Measurements from ENCODE around the gene NDST1. TPM values are rescaled to one million over a fixed set of nuclear protein-coding genes. Genes with fewer than 3 reads are reported as not detected.

The NDST1 gene
- polyA plus RNA-seq, 1 experiment: 52.2 TPM

DNA sequence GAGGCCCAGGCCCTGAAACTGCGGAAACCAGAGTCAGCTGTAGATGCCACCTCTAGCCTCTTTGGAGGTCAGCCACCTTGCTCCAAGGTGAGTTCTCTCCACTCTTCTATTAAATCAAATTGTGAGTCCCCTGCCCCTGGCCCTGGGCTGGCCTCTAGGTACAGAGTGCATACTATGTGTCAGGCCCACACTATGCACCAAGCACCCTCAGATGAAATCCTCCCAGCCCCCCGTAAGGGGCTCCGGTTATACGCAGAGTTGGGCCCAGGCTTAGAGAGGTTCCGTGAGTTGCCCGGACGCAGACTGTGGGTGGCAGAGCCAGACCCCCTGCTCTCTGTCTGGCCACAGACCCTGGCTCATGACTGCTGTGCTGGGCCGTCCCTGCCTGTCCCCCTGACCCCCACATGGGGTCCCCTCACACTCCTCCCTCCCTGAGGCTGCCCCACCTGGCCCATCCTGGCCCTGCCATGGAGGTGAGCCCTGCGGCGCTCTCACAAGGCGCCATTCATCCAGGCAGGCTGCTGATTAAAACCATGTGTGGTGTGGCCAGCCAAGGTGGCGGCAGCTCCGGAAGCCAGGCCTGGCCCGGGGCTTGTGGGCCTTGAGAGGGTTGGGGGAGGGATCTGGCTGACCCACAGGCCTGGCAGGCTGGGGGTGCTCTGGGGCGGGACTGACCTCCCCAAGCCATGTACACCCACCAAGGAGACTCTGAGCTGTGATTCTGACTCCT, 67.1 kb downstream of the NDST1 start:
- no peak for DNase-seq (ENCODE audit: low read depth, low spot score)
- ChIA-PET CTCF (interaction anchor here (0.7 to 1.6 kb wide), 4 partner anchors 8 to 33 kb away, joined by 3 to 5 read pairs (median 4); no protein-coding TSS in a partner anchor), POLR2A (no interaction called here)
- Histone ChIP-seq H3K9me3 (ENCODE audit: control insufficient read depth, insufficient read depth, low read length) (no peaks in the 10 kb centered on the region), H3K27ac (ENCODE audit: low read depth, low read length) (no peak overlapping the region), H3K4me3 (ENCODE audit: low read depth, low read length) (no peak overlapping the region), H3K27me3 (ENCODE audit: control insufficient read depth, insufficient read depth, low read length) (peaks cover 4% of the 10 kb centered on the region)
- TF ChIP-seq, protein P1, sequence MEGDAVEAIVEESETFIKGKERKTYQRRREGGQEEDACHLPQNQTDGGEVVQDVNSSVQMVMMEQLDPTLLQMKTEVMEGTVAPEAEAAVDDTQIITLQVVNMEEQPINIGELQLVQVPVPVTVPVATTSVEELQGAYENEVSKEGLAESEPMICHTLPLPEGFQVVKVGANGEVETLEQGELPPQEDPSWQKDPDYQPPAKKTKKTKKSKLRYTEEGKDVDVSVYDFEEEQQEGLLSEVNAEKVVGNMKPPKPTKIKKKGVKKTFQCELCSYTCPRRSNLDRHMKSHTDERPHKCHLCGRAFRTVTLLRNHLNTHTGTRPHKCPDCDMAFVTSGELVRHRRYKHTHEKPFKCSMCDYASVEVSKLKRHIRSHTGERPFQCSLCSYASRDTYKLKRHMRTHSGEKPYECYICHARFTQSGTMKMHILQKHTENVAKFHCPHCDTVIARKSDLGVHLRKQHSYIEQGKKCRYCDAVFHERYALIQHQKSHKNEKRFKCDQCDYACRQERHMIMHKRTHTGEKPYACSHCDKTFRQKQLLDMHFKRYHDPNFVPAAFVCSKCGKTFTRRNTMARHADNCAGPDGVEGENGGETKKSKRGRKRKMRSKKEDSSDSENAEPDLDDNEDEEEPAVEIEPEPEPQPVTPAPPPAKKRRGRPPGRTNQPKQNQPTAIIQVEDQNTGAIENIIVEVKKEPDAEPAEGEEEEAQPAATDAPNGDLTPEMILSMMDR (IDR thresholded peaks at IDR 0.05; ENCODE audit: low read depth, low read length): no peak

DNA sequence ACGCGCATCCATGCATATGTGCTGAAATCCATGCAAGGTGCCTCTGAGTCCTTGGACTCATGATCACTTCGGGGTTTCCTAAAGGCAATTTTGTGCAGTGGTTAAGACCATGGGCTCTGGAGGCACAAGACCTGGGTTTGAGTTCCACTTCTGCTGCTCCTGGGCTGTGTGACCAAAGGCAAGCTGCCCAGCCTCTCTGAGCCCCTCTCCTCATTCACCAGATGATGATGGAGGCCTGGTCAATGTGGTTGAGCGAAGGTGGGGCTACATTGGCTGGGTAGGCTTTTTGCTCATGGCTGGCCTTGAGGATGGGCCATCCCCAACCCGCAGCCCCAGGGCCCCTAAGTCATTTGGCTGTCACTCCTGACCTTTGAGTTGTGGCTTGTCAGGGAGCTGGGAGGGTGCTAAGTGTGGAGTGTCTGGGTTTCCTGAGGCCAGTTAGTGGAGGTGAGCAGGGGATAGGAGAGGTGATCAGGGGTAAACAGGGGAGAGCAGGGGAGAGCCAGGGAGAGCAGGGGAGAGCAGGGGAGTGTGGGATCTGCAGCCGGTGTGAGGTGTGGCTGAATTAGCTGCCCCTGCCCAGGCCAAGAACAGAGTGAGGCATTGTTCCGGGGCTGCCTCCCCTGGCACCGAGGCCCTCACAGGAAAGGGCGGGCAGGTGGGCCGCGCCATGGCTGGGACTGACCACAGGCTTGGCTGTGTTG, 68.0 kb downstream of the NDST1 start:
- TF ChIP-seq, protein P1 (IDR thresholded peaks at IDR 0.05; ENCODE audit: low read depth, low read length): no peak
- CTCF ChIA-PET: interaction anchor here (1.1 kb wide), 1 partner anchor 12 kb away, joined by 3 read pairs; no protein-coding TSS in a partner anchor
- POLR2A ChIA-PET: no interaction called here

GRCh38 chr5:150576449-150576949, 68.6 kb downstream of the NDST1 start:
- ChIA-PET POLR2A (no interaction called here), CTCF (interaction anchor here (1.1 kb wide), 1 partner anchor 11 kb away, joined by 3 read pairs; no protein-coding TSS in a partner anchor)
- Histone ChIP-seq H3K9me3 (ENCODE audit: control insufficient read depth, insufficient read depth, low read length) (no peaks in the 10 kb centered on the region), H3K27me3 (ENCODE audit: control insufficient read depth, insufficient read depth, low read length) (peaks cover 7% of the 10 kb centered on the region), H3K27ac (ENCODE audit: low read depth, low read length) (no peak overlapping the region), H3K4me3 (ENCODE audit: low read depth, low read length) (no peak overlapping the region)
- TF ChIP-seq, protein P1 (IDR thresholded peaks at IDR 0.05; ENCODE audit: low read depth, low read length): no peak
- DNase-seq (ENCODE audit: low read depth, low spot score): no peak

More for the DNA sequence above, 68.0 kb downstream of the NDST1 start:
- Histone ChIP-seq H3K27ac (ENCODE audit: low read depth, low read length) (no peak overlapping the region), H3K9me3 (ENCODE audit: control insufficient read depth, insufficient read depth, low read length) (no peaks in the 10 kb centered on the region), H3K4me3 (ENCODE audit: low read depth, low read length) (no peak overlapping the region), H3K27me3 (ENCODE audit: control insufficient read depth, insufficient read depth, low read length) (peaks cover 7% of the 10 kb centered on the region)
- DNase-seq (ENCODE audit: low read depth, low spot score): no peak

GRCh38 chr5:150577378-150578139, 69.6 kb downstream of the NDST1 start:
- no peak overlapping the region for H3K4me3 ChIP-seq (ENCODE audit: low read depth, low read length)
- DNase-seq (ENCODE audit: low read depth, low spot score): no peak
- no peak overlapping the region for H3K27ac ChIP-seq (ENCODE audit: low read depth, low read length)
- ChIA-PET CTCF (no interaction called here), POLR2A (no interaction called here)
- TF ChIP-seq, protein P1 (IDR thresholded peaks at IDR 0.05; ENCODE audit: low read depth, low read length): no peak
- peaks cover 7% of the 10 kb centered on the region for H3K27me3 ChIP-seq (ENCODE audit: control insufficient read depth, insufficient read depth, low read length)
- H3K9me3 ChIP-seq (ENCODE audit: control insufficient read depth, insufficient read depth, low read length): no peaks in the 10 kb centered on the region
